Testis (tissue), 3 donors: ENCODE results near the gene COPZ1. TPM values are rescaled to one million over a fixed set of nuclear protein-coding genes. Genes with fewer than 3 reads are reported as not detected.
A peak's percentile ranks its signal among the peaks of the same experiment; 100 is the strongest.
"Not testable (repeated sequence)": the region's sequence is repeated elsewhere in the genome, so short reads cannot be mapped to it uniquely, and the experiment has no call there.

Experiments
- DNase-seq: peaks from one replicate; pipeline ENCODE4 v3.0.0-alpha.2; 2019
- H3K27ac ChIP-seq, 2 donors: fragments of 200-600 bp; sonication (generic); one replicate each; pipeline ENCODE4 v1.5.1; 2019
- H3K27me3 ChIP-seq: fragments of 200-600 bp; sonication (generic); one replicate; pipeline ENCODE4 v1.5.1; 2019
- H3K36me3 ChIP-seq: fragments of 200-600 bp; sonication (generic); one replicate; pipeline ENCODE4 v1.5.1; 2017; ENCODE audit warnings: low read depth; ENCODE audit errors: missing control alignments
- H3K4me1 ChIP-seq: fragments of 200-600 bp; sonication (generic); one replicate; pipeline ENCODE4 v1.5.1; 2019
- H3K4me3 ChIP-seq, 2 donors: fragments of 200-600 bp; sonication (generic); one replicate each; pipeline ENCODE4 v1.5.1; 2017 to 2019
- H3K9me3 ChIP-seq: fragments of 200-600 bp; sonication (generic); one replicate; pipeline ENCODE4 v1.5.1; 2017
- CTCF ChIP-seq, 3 experiments: fragments of 450-650 bp in 2 of 3; fragments of 200-600 bp in 1 of 3; sonication (generic) in 1 of 3; IDR thresholded peaks; one replicate each; pipeline ENCODE4 v1.5.1; 2016 to 2019; ENCODE audit warnings: antibody characterized with exemption in 3 of 3, mild to moderate bottlenecking in 2 of 3, moderate library complexity in 1 of 3
- POLR2A ChIP-seq: fragments of 450-650 bp; IDR thresholded peaks from one replicate; pipeline ENCODE4 v1.6.1; 2017; ENCODE audit warnings: antibody characterized with exemption, mild to moderate bottlenecking, moderate library complexity
- WGBS, 2 donors: methylation state at CpG; one replicate each; pipeline ENCODE4 v1.1.5; 2018; 5-methylcytosine and 5-hydroxymethylcytosine counted together
- intact Hi-C: fragments of 100-400 bp; cut with DNase I; formaldehyde crosslinking; loops from one replicate; pipeline ENCODE4 v1.15.1; 2023; ENCODE audit warnings: low total_unique reads
- polyA plus RNA-seq: library from polyadenylated mRNA; stranded (reverse); fragments of 350-450 nt; fragmentation: Illumina TruSeq; extraction: RNeasy Lipid Tissue Mini Kit (QIAGEN cat#74804); gene quantifications from one replicate; pipeline ENCODE4 v1.2.3, GENCODE V29; 2014; ENCODE audit warnings: low read depth, low replicate concordance; ENCODE audit not compliant: insufficient read depth
- total RNA-seq, 2 donors: library from RNA; depleted of rRNA; stranded (reverse); fragments of >200 nt; gene quantifications; one replicate each; pipeline ENCODE4 v1.2.3, GENCODE V29; 2016

The COPZ1 gene
- total and polyA plus RNA-seq, 3 donors from 2014 or later: 45.9 to 123 (median 63.9) TPM

GRCh38 chr12:54351341-54351740, 26.4 kb downstream of the COPZ1 start:
- DNase-seq: no peak
- Histone ChIP-seq H3K9me3 (no peaks in the 10 kb centered on the region), H3K27ac (no peak overlapping the region), H3K4me3 (no peak overlapping the region), H3K36me3 (no peaks in the 10 kb centered on the region), H3K4me1 (peaks cover 43% of the 10 kb centered on the region), H3K27me3 (no peaks in the 10 kb centered on the region)
- TF ChIP-seq CTCF (IDR thresholded peaks at IDR 0.05) (no peak), POLR2A (no peak)
- intact Hi-C loops: no loop called here
- WGBS, 2 donors: 51 to 55% methylated on average over 4 of the region's 4 CpGs

GRCh38 chr12:54352022-54352531, 27.1 kb downstream of the COPZ1 start:
- Histone ChIP-seq H3K36me3 (no peaks in the 10 kb centered on the region), H3K27ac (peak overlapping the region in 1 of 2 donors; percentile 36), H3K4me1 (peaks cover 48% of the 10 kb centered on the region), H3K4me3 (no peak overlapping the region), H3K9me3 (no peaks in the 10 kb centered on the region), H3K27me3 (no peaks in the 10 kb centered on the region)
- 3 to 6% methylated on average over 21 of the region's 21 CpGs for WGBS, 2 donors
- peak; percentile 45 for DNase-seq
- no peak for TF ChIP-seq POLR2A
- TF ChIP-seq CTCF (IDR thresholded peaks at IDR 0.05): no peak
- intact Hi-C loops: no loop called here

- intact Hi-C loops: no loop called here
- no peak for DNase-seq
- Histone ChIP-seq H3K36me3 (no peaks in the 10 kb centered on the region), H3K4me3 (no peak overlapping the region), H3K27me3 (no peaks in the 10 kb centered on the region), H3K27ac (peak overlapping the region; percentile 11 to 31), H3K4me1 (peaks cover 59% of the 10 kb centered on the region), H3K9me3 (no peaks in the 10 kb centered on the region)
- WGBS, 2 donors: 13 to 56% methylated on average over 1 of the region's 1 CpG
- TF ChIP-seq POLR2A (no peak), CTCF (IDR thresholded peaks at IDR 0.05) (no peak)
Observed at GRCh38 chr12:54352891-54353874, 28.3 kb downstream of the COPZ1 start.

GRCh38 chr12:54354271-54354670, 29.3 kb downstream of the COPZ1 start:
- H3K36me3 ChIP-seq, H3K9me3 ChIP-seq, DNase-seq, H3K4me3 ChIP-seq, intact Hi-C loops, H3K27me3 ChIP-seq, H3K27ac ChIP-seq: not testable (repeated sequence)
- 74 to 89% methylated on average over 7 of the region's 7 CpGs for WGBS, 2 donors
- peaks cover 64% of the 10 kb centered on the region for H3K4me1 ChIP-seq

GRCh38 chr12:54355104-54355815, 30.3 kb downstream of the COPZ1 start:
- intact Hi-C loops: no loop called here
- H3K4me3 ChIP-seq: no peak overlapping the region
- peak overlapping the region; percentile 55 to 64 for H3K27ac ChIP-seq
- WGBS, 2 donors: 70 to 74% methylated on average over 6 of the region's 6 CpGs
- H3K36me3 ChIP-seq: no peaks in the 10 kb centered on the region
- H3K9me3 ChIP-seq: no peaks in the 10 kb centered on the region
- no peak for DNase-seq
- H3K4me1 ChIP-seq: peaks cover 72% of the 10 kb centered on the region
- no peaks in the 10 kb centered on the region for H3K27me3 ChIP-seq
- no peak for TF ChIP-seq POLR2A
- no peak for TF ChIP-seq CTCF (IDR thresholded peaks at IDR 0.05)
